ENCODE results near the gene CD80. TPM values are rescaled to one million over a fixed set of nuclear protein-coding genes. Genes with fewer than 3 reads are reported as not detected.

CD80 gene
- total RNA-seq, 1 experiment from 2014 or later = not detected

DNA sequence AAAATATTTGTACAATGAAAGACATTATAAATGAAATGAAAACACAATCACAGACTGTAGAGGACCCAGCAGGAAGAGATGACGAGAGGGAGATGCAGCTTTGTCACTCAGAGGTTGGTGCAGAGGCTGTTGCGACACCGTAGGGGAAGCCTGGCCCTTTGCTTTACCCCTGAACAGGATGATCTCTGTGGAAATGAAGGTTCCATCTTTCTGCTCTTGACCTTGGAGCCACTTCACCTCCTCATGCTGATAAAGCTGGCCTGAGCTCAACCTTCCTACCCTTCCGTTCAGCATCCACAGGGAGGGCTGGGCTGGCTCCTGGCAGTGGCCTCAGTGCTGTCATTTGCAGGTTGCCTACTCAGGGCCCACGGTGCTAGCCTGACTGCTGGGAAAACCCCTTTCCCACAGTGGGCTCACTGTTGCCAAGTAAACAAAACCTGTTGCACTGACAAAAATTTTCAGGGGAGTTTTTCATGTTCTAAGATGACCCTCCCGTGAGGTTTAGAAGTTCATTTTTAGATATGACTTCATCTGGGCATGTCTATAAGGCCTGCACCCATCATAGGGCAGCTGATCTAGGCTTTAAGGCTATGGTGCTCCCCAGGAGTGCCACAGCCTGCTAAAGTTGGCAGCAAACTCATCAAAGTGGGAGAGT lies 3.0 kb upstream of the CD80 start:
- no peaks in the 10 kb centered on the region for H3K4me1 ChIP-seq (ENCODE audit: insufficient read depth, low read length, poor library complexity, severe bottlenecking)
- intact Hi-C loops (cut with micrococcal nuclease; ENCODE audit: unreplicated experiment) = no loop called here
- H3K9me3 ChIP-seq (ENCODE audit: low read depth, low read length, poor library complexity, severe bottlenecking) = no peaks in the 10 kb centered on the region
- H3K27me3 ChIP-seq (replicated peaks; ENCODE audit: insufficient read depth, low read depth, low read length, poor library complexity) = no peaks in the 10 kb centered on the region
- ChIA-PET CTCF (no interaction called here), POLR2A (ENCODE audit: low non-redundant PET) (no interaction called here)
- H3K27ac ChIP-seq (ENCODE audit: low read depth, low read length, poor library complexity, severe bottlenecking) = no peak overlapping the region
- no peaks in the 10 kb centered on the region for H3K36me3 ChIP-seq (ENCODE audit: insufficient read depth, low read length, poor library complexity, severe bottlenecking)
- no TSS peak for BruUV-seq (replicated peaks)
- no peak for DNase-seq (ENCODE audit: low spot score)
- TF ChIP-seq, protein P1, sequence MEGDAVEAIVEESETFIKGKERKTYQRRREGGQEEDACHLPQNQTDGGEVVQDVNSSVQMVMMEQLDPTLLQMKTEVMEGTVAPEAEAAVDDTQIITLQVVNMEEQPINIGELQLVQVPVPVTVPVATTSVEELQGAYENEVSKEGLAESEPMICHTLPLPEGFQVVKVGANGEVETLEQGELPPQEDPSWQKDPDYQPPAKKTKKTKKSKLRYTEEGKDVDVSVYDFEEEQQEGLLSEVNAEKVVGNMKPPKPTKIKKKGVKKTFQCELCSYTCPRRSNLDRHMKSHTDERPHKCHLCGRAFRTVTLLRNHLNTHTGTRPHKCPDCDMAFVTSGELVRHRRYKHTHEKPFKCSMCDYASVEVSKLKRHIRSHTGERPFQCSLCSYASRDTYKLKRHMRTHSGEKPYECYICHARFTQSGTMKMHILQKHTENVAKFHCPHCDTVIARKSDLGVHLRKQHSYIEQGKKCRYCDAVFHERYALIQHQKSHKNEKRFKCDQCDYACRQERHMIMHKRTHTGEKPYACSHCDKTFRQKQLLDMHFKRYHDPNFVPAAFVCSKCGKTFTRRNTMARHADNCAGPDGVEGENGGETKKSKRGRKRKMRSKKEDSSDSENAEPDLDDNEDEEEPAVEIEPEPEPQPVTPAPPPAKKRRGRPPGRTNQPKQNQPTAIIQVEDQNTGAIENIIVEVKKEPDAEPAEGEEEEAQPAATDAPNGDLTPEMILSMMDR (conservative IDR thresholded peaks at IDR 0.05; ENCODE audit: low read depth, low read length) = no peak
- TF ChIP-seq EZH2 (IDR thresholded peaks at IDR 0.05; ENCODE audit: borderline replicate concordance, low read depth, low read length, poor library complexity, severe bottlenecking) = no peak
- H3K4me3 ChIP-seq (ENCODE audit: low read depth, low read length, poor library complexity, severe bottlenecking) = no peak overlapping the region

DNA sequence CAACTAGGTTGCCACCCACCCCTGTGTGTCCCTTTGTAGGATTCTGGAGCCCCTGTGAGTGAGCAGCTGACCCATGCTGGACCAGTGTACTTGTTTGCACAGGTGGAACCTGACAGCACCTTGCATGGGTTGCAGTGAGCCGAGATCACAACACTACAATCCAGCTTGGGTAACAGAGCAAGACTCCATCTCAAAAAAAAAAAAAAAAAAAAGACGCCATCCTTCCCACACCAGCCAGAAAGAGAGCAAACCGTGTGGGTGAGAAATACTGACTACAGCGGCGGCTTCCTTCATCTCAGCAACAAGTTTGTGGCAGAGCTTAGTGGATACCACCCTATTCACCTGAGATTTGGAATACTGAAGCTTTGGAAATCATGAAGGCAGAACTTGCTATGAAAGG lies 746 bp upstream of the CD80 start:
- no TSS peak for BruUV-seq (replicated peaks)
- intact Hi-C loops (cut with micrococcal nuclease; ENCODE audit: unreplicated experiment) = no loop called here
- no peak for DNase-seq (ENCODE audit: low spot score)
- no peaks in the 10 kb centered on the region for H3K4me1 ChIP-seq (ENCODE audit: insufficient read depth, low read length, poor library complexity, severe bottlenecking)
- H3K4me3 ChIP-seq (ENCODE audit: low read depth, low read length, poor library complexity, severe bottlenecking) = no peak overlapping the region
- CTCF ChIA-PET = no interaction called here
- POLR2A ChIA-PET (ENCODE audit: low non-redundant PET) = no interaction called here
- H3K27ac ChIP-seq (ENCODE audit: low read depth, low read length, poor library complexity, severe bottlenecking) = no peak overlapping the region
- no peaks in the 10 kb centered on the region for H3K36me3 ChIP-seq (ENCODE audit: insufficient read depth, low read length, poor library complexity, severe bottlenecking)
- H3K9me3 ChIP-seq (ENCODE audit: low read depth, low read length, poor library complexity, severe bottlenecking) = no peaks in the 10 kb centered on the region
- TF ChIP-seq EZH2 (IDR thresholded peaks at IDR 0.05; ENCODE audit: borderline replicate concordance, low read depth, low read length, poor library complexity, severe bottlenecking) = no peak
- TF ChIP-seq, protein P1 (conservative IDR thresholded peaks at IDR 0.05; ENCODE audit: low read depth, low read length) = no peak
- H3K27me3 ChIP-seq (replicated peaks; ENCODE audit: insufficient read depth, low read depth, low read length, poor library complexity) = no peaks in the 10 kb centered on the region

DNA sequence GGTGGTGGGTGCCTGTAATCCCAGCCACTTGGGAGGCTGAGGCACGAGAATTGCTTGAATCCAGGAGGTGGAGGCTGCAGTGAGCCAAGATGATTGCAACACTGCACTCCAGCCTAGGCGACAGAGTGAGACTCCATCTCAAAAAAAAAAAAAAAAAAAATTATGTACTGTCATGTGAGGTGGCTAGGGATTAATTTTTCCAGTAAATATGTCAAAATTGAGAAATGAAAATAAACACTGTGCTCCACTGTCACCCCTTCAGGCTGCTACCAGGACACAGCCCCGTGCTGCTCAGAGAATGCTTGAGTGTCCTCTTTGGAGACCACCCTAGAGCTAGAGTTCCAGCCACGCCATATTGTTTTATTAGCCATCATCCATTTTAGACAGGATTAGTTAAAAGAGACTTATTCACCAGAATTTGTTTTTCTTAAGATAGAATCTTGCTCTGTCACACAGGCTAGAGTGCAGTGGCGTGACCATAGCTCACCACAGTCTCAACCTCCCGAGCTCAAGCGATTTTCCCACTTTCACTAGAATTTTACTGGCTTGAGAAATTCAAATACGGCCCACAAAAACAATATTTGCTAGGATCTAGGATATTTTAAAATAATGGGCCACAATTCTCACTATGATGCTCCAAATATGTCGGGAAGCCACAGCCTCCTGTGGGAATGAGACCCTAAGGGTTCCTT lies 642 bp downstream of the CD80 start:
- POLR2A ChIA-PET (ENCODE audit: low non-redundant PET) = no interaction called here
- Histone ChIP-seq H3K9me3 (ENCODE audit: low read depth, low read length, poor library complexity, severe bottlenecking) (no peaks in the 10 kb centered on the region), H3K4me1 (ENCODE audit: insufficient read depth, low read length, poor library complexity, severe bottlenecking) (no peaks in the 10 kb centered on the region), H3K27ac (ENCODE audit: low read depth, low read length, poor library complexity, severe bottlenecking) (no peak overlapping the region), H3K4me3 (ENCODE audit: low read depth, low read length, poor library complexity, severe bottlenecking) (no peak overlapping the region), H3K27me3 (replicated peaks; ENCODE audit: insufficient read depth, low read depth, low read length, poor library complexity) (no peaks in the 10 kb centered on the region), H3K36me3 (ENCODE audit: insufficient read depth, low read length, poor library complexity, severe bottlenecking) (no peaks in the 10 kb centered on the region)
- CTCF ChIA-PET = no interaction called here
- no peak for DNase-seq (ENCODE audit: low spot score)
- BruUV-seq (replicated peaks) = no TSS peak
- TF ChIP-seq EZH2 (IDR thresholded peaks at IDR 0.05; ENCODE audit: borderline replicate concordance, low read depth, low read length, poor library complexity, severe bottlenecking) = no peak
- intact Hi-C loops (cut with micrococcal nuclease; ENCODE audit: unreplicated experiment) = loop anchor here (2.0 kb wide), 1 partner anchor 284 kb away; no protein-coding TSS in a partner anchor
